Endothelial cell (in vitro differentiated cells): ENCODE data around the gene MAP4K5. TPM values are rescaled to one million over a fixed set of nuclear protein-coding genes. Genes with fewer than 3 reads are reported as not detected.

ENCODE experiments used
- DNase-seq: peaks from one replicate; pipeline ENCODE4 v3.0.0; 2021; ENCODE audit warnings: low spot score
- H3K27ac Mint-ChIP-seq: one replicate; pipeline ENCODE4 v1.8.0; 2021; ENCODE audit warnings: mixed read lengths, inconsistent platforms; ENCODE audit not compliant: unreplicated experiment
- H3K27me3 Mint-ChIP-seq: one replicate; pipeline ENCODE4 v1.8.0; 2021; ENCODE audit warnings: mild to moderate bottlenecking, moderate library complexity, mixed read lengths, inconsistent platforms; ENCODE audit not compliant: unreplicated experiment
- H3K36me3 Mint-ChIP-seq: one replicate; pipeline ENCODE4 v1.8.0; 2021; ENCODE audit warnings: mild to moderate bottlenecking, low read depth, mixed read lengths, inconsistent platforms; ENCODE audit not compliant: unreplicated experiment
- H3K4me1 Mint-ChIP-seq: one replicate; pipeline ENCODE4 v1.8.0; 2021; ENCODE audit warnings: mild to moderate bottlenecking, mixed read lengths, inconsistent platforms; ENCODE audit not compliant: unreplicated experiment
- H3K4me3 Mint-ChIP-seq: one replicate; pipeline ENCODE4 v1.8.0; 2021; ENCODE audit warnings: mild to moderate bottlenecking, mixed read lengths, inconsistent platforms; ENCODE audit not compliant: unreplicated experiment
- H3K9me3 Mint-ChIP-seq: one replicate; pipeline ENCODE4 v1.8.0; 2021; ENCODE audit warnings: mixed read lengths, inconsistent platforms; ENCODE audit not compliant: unreplicated experiment
- total RNA-seq: library from RNA; stranded (reverse); fragmentation: NEBNext Ultra II Directional; extraction: Animal tissue kit (Norgen Biotek cat#: 25700); gene quantifications from one replicate; pipeline ENCODE4 v1.2.1, GENCODE V29; 2021; ENCODE audit not compliant: unreplicated experiment
- TF ChIP-seq, protein P1 (sequence below): fragments of 200-600 bp; sonication (generic); IDR thresholded peaks from one replicate; pipeline ENCODE4 v1.5.0; 2021; ENCODE audit warnings: antibody characterized with exemption; ENCODE audit not compliant: unreplicated experiment

The MAP4K5 gene
- total RNA-seq, 1 donor from 2014 or later = 99.3 TPM

- Mint-ChIP-seq H3K4me3 (no peak overlapping the region), H3K27me3 (peaks cover 3% of the 10 kb centered on the region), H3K36me3 (peaks cover 2% of the 10 kb centered on the region), H3K9me3 (no peaks in the 10 kb centered on the region), H3K27ac (no peak overlapping the region), H3K4me1 (peaks cover 6% of the 10 kb centered on the region)
- no peak for DNase-seq
- TF ChIP-seq, protein P1, sequence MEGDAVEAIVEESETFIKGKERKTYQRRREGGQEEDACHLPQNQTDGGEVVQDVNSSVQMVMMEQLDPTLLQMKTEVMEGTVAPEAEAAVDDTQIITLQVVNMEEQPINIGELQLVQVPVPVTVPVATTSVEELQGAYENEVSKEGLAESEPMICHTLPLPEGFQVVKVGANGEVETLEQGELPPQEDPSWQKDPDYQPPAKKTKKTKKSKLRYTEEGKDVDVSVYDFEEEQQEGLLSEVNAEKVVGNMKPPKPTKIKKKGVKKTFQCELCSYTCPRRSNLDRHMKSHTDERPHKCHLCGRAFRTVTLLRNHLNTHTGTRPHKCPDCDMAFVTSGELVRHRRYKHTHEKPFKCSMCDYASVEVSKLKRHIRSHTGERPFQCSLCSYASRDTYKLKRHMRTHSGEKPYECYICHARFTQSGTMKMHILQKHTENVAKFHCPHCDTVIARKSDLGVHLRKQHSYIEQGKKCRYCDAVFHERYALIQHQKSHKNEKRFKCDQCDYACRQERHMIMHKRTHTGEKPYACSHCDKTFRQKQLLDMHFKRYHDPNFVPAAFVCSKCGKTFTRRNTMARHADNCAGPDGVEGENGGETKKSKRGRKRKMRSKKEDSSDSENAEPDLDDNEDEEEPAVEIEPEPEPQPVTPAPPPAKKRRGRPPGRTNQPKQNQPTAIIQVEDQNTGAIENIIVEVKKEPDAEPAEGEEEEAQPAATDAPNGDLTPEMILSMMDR = no peak
These were observed 160.8 kb downstream of the MAP4K5 start for GRCh38 chr14:50371546-50371945.

Other genes starting within 250 kb of the MAP4K5 start
- gene L2HGDH, start 220.3 kb downstream of the MAP4K5 start, total RNA-seq = 7.6 TPM
- gene DMAC2L, start 220.2 kb downstream of the MAP4K5 start, total RNA-seq = 14.1 TPM
- 19.0 TPM for gene CDKL1, start 135.7 kb downstream of the MAP4K5 start, total RNA-seq
- gene ATL1, start 27.6 kb upstream of the MAP4K5 start, total RNA-seq = 4.7 TPM
- 24.0 TPM for gene SAV1, start 135.7 kb upstream of the MAP4K5 start, total RNA-seq